SHP77 treated with DMSO at 0.1 percent for 48 hours (cell line): Measurements from ENCODE around the gene COL24A1.

Experiments used
- DNase-seq: peaks from one replicate; lab custom pipeline; 2025; lab: John Stamatoyannopoulos, UW

The COL24A1 gene

GRCh38 chr1:85683292-85684025 is 473.1 kb downstream of the COL24A1 start:
- DNase-seq, result no peak

GRCh38 chr1:85681087-85681486 is 475.5 kb downstream of the COL24A1 start:
- no peak for DNase-seq
